Measurements from ENCODE around the gene FOXO1.

FOXO1 gene

DNA sequence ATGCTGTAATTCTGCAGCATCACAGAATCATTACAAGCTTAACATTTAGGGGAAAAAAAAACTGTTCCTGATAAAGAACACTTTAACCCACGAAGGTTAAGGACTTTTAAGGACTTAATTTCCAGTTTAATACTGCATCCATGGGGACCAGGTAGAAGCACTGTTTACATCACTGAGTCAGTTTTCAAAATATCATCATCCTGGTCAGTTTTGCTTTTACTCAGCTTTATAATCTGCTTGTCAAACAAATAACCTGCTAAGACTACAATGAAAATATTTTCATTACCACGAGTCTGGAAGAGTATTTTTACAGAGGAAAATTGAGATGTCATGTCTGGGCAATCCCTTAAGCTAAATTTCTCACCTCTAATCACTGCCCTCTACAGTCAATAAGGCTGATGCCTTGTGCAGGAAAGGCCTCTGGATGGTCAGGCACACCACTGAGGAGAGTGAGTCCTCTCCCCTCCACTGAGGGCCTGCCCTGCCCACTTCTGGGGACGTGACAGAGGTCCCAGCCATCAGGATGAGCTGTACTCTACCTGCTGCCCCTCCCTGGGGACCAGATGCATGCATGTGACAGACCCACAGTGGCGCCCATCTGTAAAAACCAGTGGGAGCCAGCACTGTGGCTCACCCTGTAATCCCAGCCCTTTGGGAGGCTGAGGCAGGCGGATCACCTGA is 31.0 kb downstream of the FOXO1 start:
- DNase-seq: no peak

GRCh38 chr13:40632915-40633314 is 33.5 kb downstream of the FOXO1 start:
- DNase-seq: no peak

- no peak for DNase-seq
Observed at GRCh38 chr13:40631605-40632004, 34.8 kb downstream of the FOXO1 start.

- DNase-seq: no peak
Observed at GRCh38 chr13:40629678-40630384, 36.6 kb downstream of the FOXO1 start.

DNA sequence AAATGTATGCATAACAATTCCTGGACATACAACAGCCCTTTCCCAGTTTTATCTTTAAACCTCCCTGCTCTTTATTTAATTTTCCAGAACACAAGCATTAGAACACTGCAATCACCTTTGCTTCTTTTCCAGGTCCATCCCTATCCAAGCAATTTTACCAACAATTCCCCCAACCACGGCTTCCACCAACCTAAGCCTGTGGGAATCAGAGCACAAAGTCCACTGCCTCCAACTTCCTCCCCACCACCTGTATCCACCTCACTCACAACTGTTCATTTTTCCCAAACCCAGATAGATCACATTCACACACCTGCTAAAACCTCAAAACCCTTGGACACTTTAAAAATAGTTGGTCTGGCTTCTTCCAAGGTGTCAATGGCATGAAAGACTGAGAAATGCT is 39.5 kb downstream of the FOXO1 start:
- DNase-seq: no peak

DNA sequence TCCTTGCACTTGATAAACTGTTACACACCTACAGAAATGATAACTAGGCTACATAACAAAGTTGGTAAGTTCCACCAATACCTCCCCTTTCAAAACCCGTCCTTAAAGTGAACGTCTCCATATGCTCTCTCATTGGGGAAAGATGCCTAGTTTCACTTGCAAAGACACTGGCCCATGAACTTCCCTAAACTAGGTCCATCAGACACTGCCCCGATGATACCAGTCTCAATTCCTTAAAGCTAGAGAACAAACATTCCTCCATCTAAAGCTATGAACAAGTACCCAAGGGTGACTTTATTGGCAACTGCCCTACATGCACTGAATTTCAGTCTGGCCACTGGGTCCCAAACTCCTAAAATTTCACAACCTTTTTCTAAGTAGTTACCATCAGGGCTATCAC is 39.9 kb downstream of the FOXO1 start:
- DNase-seq: no peak

GRCh38 chr13:40624986-40625385 is 41.5 kb downstream of the FOXO1 start:
- no peak for DNase-seq

GRCh38 chr13:40624383-40624782 is 42.1 kb downstream of the FOXO1 start:
- DNase-seq: peak; percentile 34

DNA sequence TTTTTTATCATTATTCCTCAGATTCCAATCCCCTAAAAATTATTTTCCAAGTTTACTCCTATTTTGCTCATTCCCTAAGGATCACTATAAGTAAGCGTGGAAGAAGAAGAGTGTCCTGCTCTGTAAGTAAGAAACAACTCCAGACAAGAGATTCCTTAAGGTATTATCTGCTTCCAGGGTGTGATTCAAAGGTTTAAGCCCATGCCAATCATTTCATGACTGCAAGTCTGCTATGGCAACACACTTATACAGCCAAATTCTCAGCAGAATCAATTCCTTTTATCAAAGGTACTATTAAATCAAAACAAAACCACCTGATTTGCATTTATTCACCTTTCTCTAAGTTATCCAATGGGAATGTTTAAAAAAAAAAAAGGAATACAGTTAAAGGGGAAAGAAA is 43.7 kb downstream of the FOXO1 start:
- no peak for DNase-seq

- no peak for DNase-seq
Observed at GRCh38 chr13:40622246-40622645, 44.2 kb downstream of the FOXO1 start.

GRCh38 chr13:40619479-40619814 is 47.0 kb downstream of the FOXO1 start:
- no peak for DNase-seq

GRCh38 chr13:40618581-40619478 is 47.6 kb downstream of the FOXO1 start:
- no peak for DNase-seq

- DNase-seq: no peak
Observed at GRCh38 chr13:40617801-40618356, 48.6 kb downstream of the FOXO1 start.

GRCh38 chr13:40615619-40616018 is 50.8 kb downstream of the FOXO1 start:
- DNase-seq: no peak

DNA sequence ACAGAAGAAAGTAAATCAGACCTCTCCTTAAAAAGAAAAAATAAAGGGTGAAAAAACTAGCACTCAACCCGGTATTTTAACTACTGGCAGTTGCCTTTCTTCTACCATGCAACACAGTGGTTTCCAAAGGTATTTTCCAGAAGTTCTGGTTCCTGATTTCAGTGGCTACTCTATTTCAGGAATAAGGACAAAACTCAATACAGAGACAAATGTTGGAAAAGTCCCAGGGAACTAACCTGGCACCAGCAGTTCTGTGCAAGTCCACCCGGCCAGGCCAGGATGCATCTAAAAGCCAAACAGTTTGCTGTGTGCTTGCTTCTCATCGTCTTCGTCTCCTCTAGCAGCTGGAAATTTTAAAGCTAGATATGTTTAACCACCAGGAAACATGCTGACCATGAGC is 52.5 kb downstream of the FOXO1 start:
- no peak for DNase-seq

DNA sequence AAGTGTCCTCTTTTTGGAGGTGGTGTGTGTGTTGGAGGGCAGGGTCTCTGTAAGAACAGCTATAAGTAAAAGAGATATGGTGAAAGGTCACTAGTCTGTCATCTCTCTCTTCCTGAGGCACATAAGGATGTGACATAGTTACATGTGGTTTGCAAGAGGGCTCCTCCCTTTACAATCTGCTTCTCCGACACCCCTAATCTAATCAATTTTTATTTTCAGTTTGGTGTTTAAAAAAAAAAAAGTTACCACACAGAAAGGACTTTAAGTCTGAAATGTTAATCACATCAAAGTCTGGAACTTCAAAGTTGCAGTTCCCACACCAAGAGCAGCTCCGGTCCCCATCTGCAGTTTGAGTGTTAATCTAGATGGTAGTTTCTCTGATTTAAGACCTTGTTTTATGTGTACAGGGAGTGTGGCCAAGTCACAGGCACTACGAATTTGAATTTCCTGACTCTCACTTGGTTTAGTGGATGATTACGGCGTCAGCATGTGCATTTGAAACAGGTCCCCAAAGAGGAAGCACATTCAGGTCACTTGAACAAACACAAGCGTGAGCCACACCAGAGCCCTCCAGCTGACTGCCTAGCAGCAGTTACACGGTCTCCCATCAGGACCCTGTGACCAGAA is 53.1 kb downstream of the FOXO1 start:
- DNase-seq: peak; percentile 83

DNA sequence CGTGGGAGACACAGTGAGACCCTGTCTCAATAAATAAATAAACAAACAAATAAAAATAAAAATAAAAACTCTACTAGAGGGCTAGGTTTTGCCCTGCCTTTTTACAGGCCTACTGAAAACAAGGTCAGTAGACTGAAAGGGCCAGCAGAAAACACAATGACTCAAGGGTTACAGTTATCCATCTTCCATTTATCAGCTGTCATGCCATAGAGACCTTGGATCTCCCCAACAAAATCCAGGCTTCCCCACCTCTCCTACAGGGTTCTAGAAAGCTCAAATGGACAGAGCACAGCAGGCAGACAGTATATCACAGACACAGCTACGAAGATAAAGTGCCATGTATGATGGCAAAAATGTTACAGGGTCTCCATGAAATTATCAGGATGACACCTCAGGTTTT is 54.4 kb downstream of the FOXO1 start:
- DNase-seq: no peak

DNA sequence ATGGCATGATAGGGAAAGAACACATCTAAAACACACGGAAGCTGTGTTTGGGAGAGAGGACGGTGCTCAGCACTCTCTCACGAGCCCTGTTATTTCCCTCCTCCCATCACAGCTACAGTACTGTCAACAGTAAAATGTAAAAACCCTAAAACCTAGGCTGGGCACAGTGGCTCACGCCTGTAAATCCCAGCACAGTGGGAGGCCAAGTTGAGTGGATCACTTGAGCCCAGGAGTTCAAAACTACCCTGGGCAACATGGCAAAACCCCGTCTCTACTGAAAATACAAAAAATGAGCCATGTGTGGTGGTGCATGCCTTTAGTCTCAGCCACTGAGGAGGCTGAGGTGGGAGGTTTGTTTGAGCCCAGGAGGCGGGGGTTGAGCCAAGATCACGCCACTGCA is 54.8 kb downstream of the FOXO1 start:
- no peak for DNase-seq

GRCh38 chr13:40611004-40611403 is 55.4 kb downstream of the FOXO1 start:
- DNase-seq: no peak

GRCh38 chr13:40609972-40610726 is 56.3 kb downstream of the FOXO1 start:
- no peak for DNase-seq

GRCh38 chr13:40608308-40608707 is 58.1 kb downstream of the FOXO1 start:
- no peak for DNase-seq

- DNase-seq: no peak
Observed at GRCh38 chr13:40605573-40605972, 60.9 kb downstream of the FOXO1 start.

All from CD4-positive, alpha-beta T cell treated with Interleukin-17A for 1 hour (primary cell).